Osteoblast (primary cell): ENCODE data around the gene NACAD. TPM values are rescaled to one million over a fixed set of nuclear protein-coding genes. Genes with fewer than 3 reads are reported as not detected.

ENCODE experiments used
- DNase-seq: peaks from one replicate; pipeline ENCODE4 v3.0.0; 2011; ENCODE audit warnings: low spot score, mixed read lengths; ENCODE audit not compliant: insufficient read length; ENCODE audit errors: missing footprints
- H2AFZ ChIP-seq: 2 replicates; pipeline ENCODE4 v1.6.0; 2011; ENCODE audit warnings: mild to moderate bottlenecking, low read length
- H3K27ac ChIP-seq: 2 replicates; pipeline ENCODE4 v1.5.1; 2011; ENCODE audit warnings: mild to moderate bottlenecking, low read depth, low read length, moderate library complexity
- H3K27me3 ChIP-seq: 2 replicates; pipeline ENCODE4 v1.6.0; 2012; ENCODE audit warnings: mild to moderate bottlenecking, control low read depth, inconsistent platforms, low read length, moderate library complexity; ENCODE audit not compliant: insufficient read depth
- H3K36me3 ChIP-seq: 2 replicates; pipeline ENCODE4 v1.5.1; 2011; ENCODE audit warnings: mild to moderate bottlenecking, low read length, control low read depth, moderate library complexity; ENCODE audit not compliant: insufficient read depth
- H3K4me1 ChIP-seq: 2 replicates; pipeline ENCODE4 v1.5.1; 2011; ENCODE audit warnings: mild to moderate bottlenecking, low read length, control low read depth, moderate library complexity; ENCODE audit not compliant: insufficient read depth
- H3K4me2 ChIP-seq: 2 replicates; pipeline ENCODE4 v1.6.0; 2011; ENCODE audit warnings: mild to moderate bottlenecking, low read length; ENCODE audit not compliant: insufficient read depth
- H3K4me3 ChIP-seq: fragments of 200-600 bp; sonication (generic); 3 replicates; pipeline ENCODE4 v1.5.1; 2012; ENCODE audit warnings: mild to moderate bottlenecking, low read length, inconsistent platforms; ENCODE audit not compliant: insufficient read depth
- H3K79me2 ChIP-seq: 2 replicates; pipeline ENCODE4 v1.6.0; 2012; ENCODE audit warnings: mild to moderate bottlenecking, low read length, control low read depth, inconsistent platforms; ENCODE audit not compliant: insufficient read depth
- H3K9me3 ChIP-seq: 2 replicates; pipeline ENCODE4 v1.5.1; 2011; ENCODE audit warnings: low read depth, low read length, control low read depth
- H4K20me1 ChIP-seq: 2 replicates; pipeline ENCODE4 v1.6.0; 2012; ENCODE audit warnings: mild to moderate bottlenecking, low read length, control low read depth; ENCODE audit not compliant: insufficient read depth
- total RNA-seq: library from RNA; depleted of rRNA; stranded (reverse); fragments of >200 nt; gene quantifications from 2 replicates; pipeline ENCODE4 v1.2.3, GENCODE V29; 2012
- TF ChIP-seq, protein P1 (sequence below): IDR thresholded peaks from 2 replicates; pipeline ENCODE4 v1.5.1; 2011; ENCODE audit warnings: mild to moderate bottlenecking, low read depth, low read length, moderate library complexity; ENCODE audit errors: extremely low read depth

Gene NACAD
- total RNA-seq, 1 donor: 0.72 TPM

DNA sequence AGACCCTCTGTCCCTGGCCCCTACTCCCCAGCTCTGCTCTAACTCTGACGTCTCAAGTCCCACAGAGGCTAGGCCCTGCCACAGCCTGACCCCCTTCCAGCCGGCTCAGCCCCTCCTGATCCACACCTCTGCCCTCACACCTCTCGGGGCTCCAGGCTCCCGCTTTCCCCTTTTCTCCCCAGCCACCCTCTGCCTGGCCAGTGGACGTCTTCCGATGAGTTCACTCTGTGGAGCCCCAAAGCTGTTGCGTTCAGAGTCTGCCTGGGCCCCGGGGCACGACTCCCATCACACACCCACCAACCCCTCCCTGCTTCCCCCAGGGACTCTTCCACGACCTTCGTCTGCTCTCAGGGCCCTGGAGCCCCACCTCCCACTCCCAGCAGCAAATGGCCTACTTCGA, 41.1 kb upstream of the NACAD start:
- TF ChIP-seq, protein P1, sequence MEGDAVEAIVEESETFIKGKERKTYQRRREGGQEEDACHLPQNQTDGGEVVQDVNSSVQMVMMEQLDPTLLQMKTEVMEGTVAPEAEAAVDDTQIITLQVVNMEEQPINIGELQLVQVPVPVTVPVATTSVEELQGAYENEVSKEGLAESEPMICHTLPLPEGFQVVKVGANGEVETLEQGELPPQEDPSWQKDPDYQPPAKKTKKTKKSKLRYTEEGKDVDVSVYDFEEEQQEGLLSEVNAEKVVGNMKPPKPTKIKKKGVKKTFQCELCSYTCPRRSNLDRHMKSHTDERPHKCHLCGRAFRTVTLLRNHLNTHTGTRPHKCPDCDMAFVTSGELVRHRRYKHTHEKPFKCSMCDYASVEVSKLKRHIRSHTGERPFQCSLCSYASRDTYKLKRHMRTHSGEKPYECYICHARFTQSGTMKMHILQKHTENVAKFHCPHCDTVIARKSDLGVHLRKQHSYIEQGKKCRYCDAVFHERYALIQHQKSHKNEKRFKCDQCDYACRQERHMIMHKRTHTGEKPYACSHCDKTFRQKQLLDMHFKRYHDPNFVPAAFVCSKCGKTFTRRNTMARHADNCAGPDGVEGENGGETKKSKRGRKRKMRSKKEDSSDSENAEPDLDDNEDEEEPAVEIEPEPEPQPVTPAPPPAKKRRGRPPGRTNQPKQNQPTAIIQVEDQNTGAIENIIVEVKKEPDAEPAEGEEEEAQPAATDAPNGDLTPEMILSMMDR: no peak
- no peaks in the 10 kb centered on the region for H3K9me3 ChIP-seq

DNA sequence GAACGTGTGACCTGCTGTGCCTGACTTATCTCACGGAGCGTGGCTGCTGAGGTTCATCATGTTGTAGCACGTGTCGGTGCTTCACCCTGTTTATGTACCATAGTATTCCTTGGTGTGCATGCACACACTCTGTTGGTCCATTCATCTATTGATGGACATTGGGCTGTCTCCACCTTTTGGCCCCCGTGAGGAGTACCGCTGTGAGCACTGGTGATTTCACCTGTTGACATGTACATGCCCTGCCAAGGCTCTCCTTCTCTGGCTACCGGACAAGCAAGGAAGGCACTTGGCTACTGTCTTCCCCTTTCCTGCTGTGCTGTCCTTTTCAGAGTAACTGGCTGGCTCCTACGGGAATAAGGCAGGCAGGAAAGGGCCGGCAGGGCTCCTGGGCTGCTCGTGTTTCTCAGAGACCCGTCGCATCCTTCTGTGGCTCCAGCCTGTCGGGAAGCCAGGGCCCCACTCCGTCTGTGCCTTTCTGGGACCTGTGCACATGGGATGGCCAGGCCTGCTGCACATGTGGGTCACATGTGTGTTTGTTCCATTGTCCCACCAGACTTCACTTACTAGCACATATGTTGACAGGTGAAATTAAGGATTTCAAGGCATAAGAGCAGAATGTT, 40.5 kb upstream of the NACAD start:
- no peak overlapping the region for H3K4me2 ChIP-seq
- no peaks in the 10 kb centered on the region for H3K4me1 ChIP-seq
- DNase-seq: no peak
- no peaks in the 10 kb centered on the region for H3K36me3 ChIP-seq
- H2AFZ ChIP-seq: no peak overlapping the region
- TF ChIP-seq, protein P1: no peak
- H3K79me2 ChIP-seq: no peaks in the 10 kb centered on the region
- no peaks in the 10 kb centered on the region for H4K20me1 ChIP-seq
- H3K27me3 ChIP-seq: no peaks in the 10 kb centered on the region
- no peak overlapping the region for H3K27ac ChIP-seq
- no peak overlapping the region for H3K4me3 ChIP-seq
- H3K9me3 ChIP-seq: no peaks in the 10 kb centered on the region

More for the DNA sequence above, 41.1 kb upstream of the NACAD start:
- Histone ChIP-seq H3K4me2 (no peak overlapping the region), H3K36me3 (no peaks in the 10 kb centered on the region), H3K4me3 (no peak overlapping the region), H3K27me3 (no peaks in the 10 kb centered on the region), H2AFZ (no peak overlapping the region), H3K4me1 (no peaks in the 10 kb centered on the region), H4K20me1 (no peaks in the 10 kb centered on the region), H3K79me2 (no peaks in the 10 kb centered on the region), H3K27ac (no peak overlapping the region)
- DNase-seq: no peak

DNA sequence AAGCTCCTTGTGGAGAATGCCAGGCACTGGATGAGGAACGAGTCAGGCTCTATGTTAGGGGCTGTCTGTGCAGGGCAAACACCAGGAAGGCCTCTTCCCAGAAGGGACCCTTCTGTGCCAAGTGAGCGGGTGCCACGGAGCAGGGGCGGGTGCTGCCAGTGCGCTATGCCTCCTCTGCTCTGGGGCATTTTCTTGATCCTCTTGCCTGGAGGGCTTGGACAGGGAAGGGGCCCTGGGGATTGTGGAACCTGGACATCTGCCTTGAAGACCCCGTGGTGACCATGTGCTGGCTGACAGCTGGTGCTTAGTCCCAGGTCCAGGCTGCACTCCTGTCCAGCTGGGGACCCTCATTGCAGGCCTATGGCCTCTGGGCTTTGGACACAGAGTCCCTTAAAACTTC, 38.2 kb upstream of the NACAD start:
- Histone ChIP-seq H3K4me1 (no peaks in the 10 kb centered on the region), H3K27me3 (no peaks in the 10 kb centered on the region), H3K4me3 (no peak overlapping the region), H3K4me2 (no peak overlapping the region), H3K79me2 (no peaks in the 10 kb centered on the region), H3K9me3 (no peaks in the 10 kb centered on the region), H3K36me3 (no peaks in the 10 kb centered on the region), H2AFZ (no peak overlapping the region), H3K27ac (no peak overlapping the region), H4K20me1 (no peaks in the 10 kb centered on the region)
- DNase-seq: no peak
- TF ChIP-seq, protein P1: no peak

DNA sequence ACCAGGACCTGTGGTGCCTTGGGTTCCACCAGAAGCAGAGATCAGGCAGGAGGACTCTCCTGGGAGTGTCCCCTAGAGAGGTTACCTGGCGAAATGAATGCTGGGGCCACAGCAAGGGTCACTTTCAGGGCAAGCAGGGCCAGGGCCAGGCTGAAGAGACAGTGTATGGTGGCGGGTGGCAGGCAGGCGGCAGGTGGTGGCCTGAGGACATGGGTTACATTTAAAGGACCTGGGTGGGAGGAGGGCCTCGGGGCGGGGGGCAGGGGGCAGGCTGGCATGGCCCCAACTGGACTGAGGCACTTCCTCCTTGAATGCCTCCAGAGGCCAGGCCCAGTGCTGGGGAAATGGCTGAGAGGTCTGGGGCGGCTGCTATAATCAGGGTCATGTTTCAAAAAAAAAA, 37.4 kb upstream of the NACAD start:
- no peaks in the 10 kb centered on the region for H3K9me3 ChIP-seq
- no peak overlapping the region for H3K4me2 ChIP-seq
- H3K36me3 ChIP-seq: no peaks in the 10 kb centered on the region
- no peaks in the 10 kb centered on the region for H4K20me1 ChIP-seq
- no peak overlapping the region for H2AFZ ChIP-seq
- no peak overlapping the region for H3K4me3 ChIP-seq
- H3K79me2 ChIP-seq: no peaks in the 10 kb centered on the region
- H3K27ac ChIP-seq: no peak overlapping the region
- no peak for DNase-seq
- TF ChIP-seq, protein P1: no peak
- H3K27me3 ChIP-seq: no peaks in the 10 kb centered on the region
- H3K4me1 ChIP-seq: no peaks in the 10 kb centered on the region
